Adrenal gland (tissue), 5 donors: ENCODE data around the gene CHN2.

ENCODE experiments used
- POLR2A ChIP-seq, 2 donors: fragments of 450-650 bp; IDR thresholded peaks; one replicate each; pipeline ENCODE4 v1.6.1; 2017; ENCODE audit warnings: antibody characterized with exemption in 2 of 2, mild to moderate bottlenecking in 2 of 2, moderate library complexity in 1 of 2
- TF ChIP-seq, protein P1 (sequence below), 6 experiments: fragments of 450-650 bp in 4 of 6; fragments of 200-600 bp in 2 of 6; sonication (generic) in 1 of 6; IDR thresholded peaks; 1 replicate in 5 of 6; 2 replicates in 1 of 6; pipeline versions ENCODE4 v1.5.1 to v1.8.0; 2016 to 2021; ENCODE audit warnings: antibody characterized with exemption in 6 of 6, mild to moderate bottlenecking in 2 of 6, moderate library complexity in 1 of 6
- donor health status: DM: no; HTN: no; CAD: no.

- TF ChIP-seq, protein P1, sequence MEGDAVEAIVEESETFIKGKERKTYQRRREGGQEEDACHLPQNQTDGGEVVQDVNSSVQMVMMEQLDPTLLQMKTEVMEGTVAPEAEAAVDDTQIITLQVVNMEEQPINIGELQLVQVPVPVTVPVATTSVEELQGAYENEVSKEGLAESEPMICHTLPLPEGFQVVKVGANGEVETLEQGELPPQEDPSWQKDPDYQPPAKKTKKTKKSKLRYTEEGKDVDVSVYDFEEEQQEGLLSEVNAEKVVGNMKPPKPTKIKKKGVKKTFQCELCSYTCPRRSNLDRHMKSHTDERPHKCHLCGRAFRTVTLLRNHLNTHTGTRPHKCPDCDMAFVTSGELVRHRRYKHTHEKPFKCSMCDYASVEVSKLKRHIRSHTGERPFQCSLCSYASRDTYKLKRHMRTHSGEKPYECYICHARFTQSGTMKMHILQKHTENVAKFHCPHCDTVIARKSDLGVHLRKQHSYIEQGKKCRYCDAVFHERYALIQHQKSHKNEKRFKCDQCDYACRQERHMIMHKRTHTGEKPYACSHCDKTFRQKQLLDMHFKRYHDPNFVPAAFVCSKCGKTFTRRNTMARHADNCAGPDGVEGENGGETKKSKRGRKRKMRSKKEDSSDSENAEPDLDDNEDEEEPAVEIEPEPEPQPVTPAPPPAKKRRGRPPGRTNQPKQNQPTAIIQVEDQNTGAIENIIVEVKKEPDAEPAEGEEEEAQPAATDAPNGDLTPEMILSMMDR (IDR thresholded peaks at IDR 0.05) = no peak
- TF ChIP-seq POLR2A (IDR thresholded peaks at IDR 0.05) = no peak
Observed at GRCh38 chr7:29435167-29435566, 240.6 kb downstream of the CHN2 start.
